HEK293 (cell line): ENCODE data around the gene TAPBP.

Experiments
- CTCF ChIA-PET: fragments of 350-600 bp; formaldehyde crosslinking; extraction: SDS; loops from one replicate; lab custom pipeline; 2021; ENCODE audit warnings: antibody characterized with exemption; lab: Yijun Ruan, JAX
- POLR2A ChIA-PET: fragments of 300-600 bp; formaldehyde crosslinking; extraction: SDS; loops from one replicate; lab custom pipeline; 2020; ENCODE audit warnings: antibody characterized with exemption, inconsistent platforms; lab: Yijun Ruan, JAX
- H3K27ac ChIP-seq: fragments of 200-500 bp; sonication (Bioruptor generic); 2 replicates; pipeline ENCODE4 v1.5.1; 2014; ENCODE audit warnings: low read depth, low read length, control low read depth, inconsistent platforms; ENCODE audit errors: extremely low read depth
- H3K36me3 ChIP-seq, 2 experiments: fragments of 200-500 bp in 1 of 2; sonication (Bioruptor generic) in 1 of 2; 1 replicate in 1 of 2; 2 replicates in 1 of 2; pipeline ENCODE4 v1.5.1; 2014 to 2017; ENCODE audit warnings: inconsistent platforms in 2 of 2, low read length in 2 of 2; ENCODE audit not compliant: control insufficient read depth in 2 of 2, insufficient read depth in 1 of 2
- H3K4me1 ChIP-seq: fragments of 200-500 bp; sonication (Bioruptor generic); 2 replicates; pipeline ENCODE4 v1.5.1; 2014; ENCODE audit warnings: mild to moderate bottlenecking, low read length, inconsistent platforms; ENCODE audit not compliant: control insufficient read depth, insufficient read depth
- H3K4me3 ChIP-seq: 2 replicates; pipeline ENCODE4 v1.5.1; 2011; ENCODE audit warnings: low read depth, mild to moderate bottlenecking, control low read depth, low read length, moderate library complexity
- H3K9me3 ChIP-seq: fragments of 200-500 bp; sonication (Bioruptor generic); 2 replicates; pipeline ENCODE4 v1.5.1; 2014; ENCODE audit warnings: low read depth, low read length, inconsistent platforms; ENCODE audit not compliant: control insufficient read depth, insufficient read depth
- GLI4 ChIP-seq: fragments of 450-650 bp; formaldehyde crosslinking; IDR thresholded peaks from 2 replicates; pipeline ENCODE4 v1.5.1; 2016; ENCODE audit warnings: missing biosample characterization, missing genetic modification characterization
- GLIS2 ChIP-seq: fragments of 450-650 bp; formaldehyde crosslinking; IDR thresholded peaks from 2 replicates; pipeline ENCODE4 v1.5.1; 2016; ENCODE audit warnings: missing biosample characterization, missing genetic modification characterization
- RBAK ChIP-seq: fragments of 450-650 bp; formaldehyde crosslinking; IDR thresholded peaks from 2 replicates; pipeline ENCODE4 v1.5.1; 2016; ENCODE audit warnings: missing biosample characterization, missing genetic modification characterization
- SCRT2 ChIP-seq: fragments of 450-650 bp; formaldehyde crosslinking; IDR thresholded peaks from 2 replicates; pipeline ENCODE4 v1.5.1; 2016; ENCODE audit warnings: missing biosample characterization, missing genetic modification characterization
- SP3 ChIP-seq: fragments of 450-650 bp; formaldehyde crosslinking; IDR thresholded peaks from 2 replicates; pipeline ENCODE4 v1.5.1; 2016; ENCODE audit warnings: missing biosample characterization, missing genetic modification characterization
- ZBTB17 ChIP-seq: fragments of 450-650 bp; formaldehyde crosslinking; IDR thresholded peaks from 2 replicates; pipeline ENCODE4 v1.5.1; 2016; ENCODE audit warnings: missing biosample characterization, missing genetic modification characterization
- ZBTB48 ChIP-seq: fragments of 450-650 bp; formaldehyde crosslinking; IDR thresholded peaks from 2 replicates; pipeline ENCODE4 v1.5.1; 2016; ENCODE audit warnings: missing biosample characterization, missing genetic modification characterization
- ZFP37 ChIP-seq: fragments of 450-650 bp; formaldehyde crosslinking; IDR thresholded peaks from 2 replicates; pipeline ENCODE4 v1.5.1; 2016; ENCODE audit warnings: missing biosample characterization, missing genetic modification characterization
- ZIC2 ChIP-seq: fragments of 450-650 bp; formaldehyde crosslinking; IDR thresholded peaks from 2 replicates; pipeline ENCODE4 v1.5.1; 2016; ENCODE audit warnings: missing biosample characterization, missing genetic modification characterization
- ZNF112 ChIP-seq: fragments of 450-650 bp; formaldehyde crosslinking; IDR thresholded peaks from 2 replicates; pipeline ENCODE4 v1.5.0; 2017; ENCODE audit warnings: missing biosample characterization, missing genetic modification characterization
- ZNF114 ChIP-seq: fragments of 450-650 bp; formaldehyde crosslinking; IDR thresholded peaks from 2 replicates; pipeline ENCODE4 v1.5.0; 2017; ENCODE audit warnings: missing biosample characterization, missing genetic modification characterization
- ZNF169 ChIP-seq: fragments of 450-650 bp; formaldehyde crosslinking; IDR thresholded peaks from 2 replicates; pipeline ENCODE4 v1.5.1; 2016; ENCODE audit warnings: missing biosample characterization, missing genetic modification characterization
- ZNF184 ChIP-seq: fragments of 450-650 bp; IDR thresholded peaks from 2 replicates; pipeline ENCODE4 v1.5.1; 2018; ENCODE audit warnings: missing biosample characterization, mild to moderate bottlenecking, missing genetic modification characterization
- ZNF239 ChIP-seq: fragments of 450-650 bp; formaldehyde crosslinking; IDR thresholded peaks from 2 replicates; pipeline ENCODE4 v1.5.1; 2016; ENCODE audit warnings: missing biosample characterization, missing genetic modification characterization
- ZNF391 ChIP-seq: fragments of 450-650 bp; formaldehyde crosslinking; IDR thresholded peaks from 2 replicates; pipeline ENCODE4 v1.5.1; 2016; ENCODE audit warnings: low read depth, missing biosample characterization, missing genetic modification characterization, borderline replicate concordance
- ZNF600 ChIP-seq: fragments of 450-650 bp; formaldehyde crosslinking; IDR thresholded peaks from 2 replicates; pipeline ENCODE4 v1.5.1; 2016; ENCODE audit warnings: missing biosample characterization, missing genetic modification characterization
- ZNF624 ChIP-seq: fragments of 450-650 bp; formaldehyde crosslinking; IDR thresholded peaks from 2 replicates; pipeline ENCODE4 v1.5.1; 2017; ENCODE audit warnings: missing biosample characterization, missing genetic modification characterization
- ZNF701 ChIP-seq: fragments of 450-650 bp; formaldehyde crosslinking; IDR thresholded peaks from 2 replicates; pipeline ENCODE4 v1.5.1; 2016; ENCODE audit warnings: missing biosample characterization, missing genetic modification characterization
- ZNF785 ChIP-seq: fragments of 450-650 bp; formaldehyde crosslinking; IDR thresholded peaks from 2 replicates; pipeline ENCODE4 v1.5.1; 2016; ENCODE audit warnings: missing biosample characterization, missing genetic modification characterization
- ZNF830 ChIP-seq: fragments of 450-650 bp; IDR thresholded peaks from 2 replicates; pipeline ENCODE4 v1.5.0; 2018; ENCODE audit warnings: missing biosample characterization, missing genetic modification characterization, low read depth, mild to moderate bottlenecking, moderate library complexity
- TF ChIP-seq, protein P1 (sequence below): fragments of 450-650 bp; formaldehyde crosslinking; IDR thresholded peaks from 2 replicates; pipeline ENCODE4 v1.5.1; 2016; ENCODE audit warnings: missing biosample characterization, missing genetic modification characterization

Gene TAPBP

DNA sequence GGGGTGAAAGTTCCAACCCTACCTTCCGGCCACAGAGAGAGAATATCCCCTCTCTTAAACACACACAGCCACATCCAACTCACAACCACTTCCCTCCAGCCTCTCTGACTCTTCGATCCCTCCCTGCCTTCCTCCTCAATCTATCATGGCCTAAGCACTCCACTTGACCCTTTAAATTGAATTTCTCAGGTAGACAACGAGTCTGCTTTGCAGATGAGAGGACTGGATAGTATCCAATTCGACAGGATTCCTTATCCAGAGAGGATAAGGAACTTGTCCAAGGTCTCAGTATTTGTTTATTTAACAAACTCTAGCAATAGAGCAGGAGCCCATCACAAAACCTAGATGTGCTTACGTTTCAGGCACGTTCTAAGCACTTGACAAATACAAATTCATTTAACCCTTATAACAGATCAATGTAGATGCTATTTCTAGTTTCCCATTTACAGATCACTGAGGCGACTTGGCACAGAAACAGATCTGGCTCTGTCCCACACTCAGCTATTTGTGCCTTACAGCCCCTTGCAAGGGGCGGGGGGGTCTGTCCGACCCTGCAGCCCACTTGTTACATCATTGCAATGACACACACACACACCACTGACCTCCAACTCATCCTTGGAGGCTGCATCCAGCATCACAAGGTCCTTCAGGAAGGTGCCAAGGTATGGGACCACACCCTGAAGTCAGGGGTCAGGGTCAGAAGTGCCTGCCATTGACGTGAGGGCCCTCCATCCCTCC lies 19.6 kb downstream of the TAPBP start:
- ChIA-PET POLR2A (interaction anchor here (2.1 kb wide), 1 partner anchor 13 kb away, joined by 7 read pairs; no protein-coding TSS in a partner anchor), CTCF (interaction anchor here (1.1 kb wide), 1 partner anchor 18 kb away, joined by 4 read pairs; no protein-coding TSS in a partner anchor)
- Histone ChIP-seq H3K9me3 (no peaks in the 10 kb centered on the region), H3K36me3 (peaks cover 0 to 60% of the 10 kb centered on the region in 2 experiments; a peak in 2 of 3 replicates), H3K4me3 (no peak overlapping the region), H3K4me1 (peaks cover 5% of the 10 kb centered on the region; the same call in 1 of the 2 replicates), H3K27ac (no peak overlapping the region)
- TF ChIP-seq ZIC2 (tag by site-specific recombination) (no peak), ZBTB17 (tag by site-specific recombination) (0 out of 2 replicates have a peak, but pooled peaks have one; percentile 11), ZNF114 (tag by site-specific recombination) (no peak), SCRT2 (peak; percentile 62; the same call in 1 of the 2 replicates)

DNA sequence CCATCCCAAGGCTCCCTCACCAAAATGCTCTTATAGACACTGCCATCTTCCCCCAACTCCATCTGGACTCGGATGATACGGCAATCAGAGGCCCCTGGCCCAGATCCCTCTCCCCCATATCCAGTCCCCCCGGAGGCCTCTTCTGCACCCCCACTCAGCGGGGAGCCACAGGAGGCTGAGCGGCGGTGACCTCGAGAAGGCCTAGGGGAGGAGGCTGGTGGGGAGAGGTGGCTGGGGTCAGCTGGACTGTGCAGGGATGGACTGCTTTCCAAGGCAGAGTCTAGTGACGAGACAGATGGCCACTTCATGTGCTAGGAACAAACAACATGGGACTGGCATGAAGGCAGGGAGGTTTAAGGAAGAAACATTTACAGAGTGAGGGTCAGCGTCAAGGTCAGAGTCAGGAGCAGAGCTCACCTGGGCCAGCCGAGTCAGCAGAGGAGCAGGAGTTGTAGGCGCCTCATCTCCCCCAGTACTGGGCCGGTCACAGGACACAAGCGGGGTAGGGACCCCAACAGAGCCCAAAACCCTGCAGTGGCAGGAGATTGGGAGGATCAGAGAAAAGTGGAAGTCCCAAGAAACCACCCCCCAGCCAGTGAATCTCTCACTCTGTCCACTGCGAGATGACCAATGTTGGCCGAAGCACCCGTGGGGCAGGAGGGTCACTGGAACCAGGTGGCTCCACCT lies 20.7 kb downstream of the TAPBP start:
- TF ChIP-seq ZNF624 (tag by site-specific recombination) = no peak
- TF ChIP-seq, protein P1, sequence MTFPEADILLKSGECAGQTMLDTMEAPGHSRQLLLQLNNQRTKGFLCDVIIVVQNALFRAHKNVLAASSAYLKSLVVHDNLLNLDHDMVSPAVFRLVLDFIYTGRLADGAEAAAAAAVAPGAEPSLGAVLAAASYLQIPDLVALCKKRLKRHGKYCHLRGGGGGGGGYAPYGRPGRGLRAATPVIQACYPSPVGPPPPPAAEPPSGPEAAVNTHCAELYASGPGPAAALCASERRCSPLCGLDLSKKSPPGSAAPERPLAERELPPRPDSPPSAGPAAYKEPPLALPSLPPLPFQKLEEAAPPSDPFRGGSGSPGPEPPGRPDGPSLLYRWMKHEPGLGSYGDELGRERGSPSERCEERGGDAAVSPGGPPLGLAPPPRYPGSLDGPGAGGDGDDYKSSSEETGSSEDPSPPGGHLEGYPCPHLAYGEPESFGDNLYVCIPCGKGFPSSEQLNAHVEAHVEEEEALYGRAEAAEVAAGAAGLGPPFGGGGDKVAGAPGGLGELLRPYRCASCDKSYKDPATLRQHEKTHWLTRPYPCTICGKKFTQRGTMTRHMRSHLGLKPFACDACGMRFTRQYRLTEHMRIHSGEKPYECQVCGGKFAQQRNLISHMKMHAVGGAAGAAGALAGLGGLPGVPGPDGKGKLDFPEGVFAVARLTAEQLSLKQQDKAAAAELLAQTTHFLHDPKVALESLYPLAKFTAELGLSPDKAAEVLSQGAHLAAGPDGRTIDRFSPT (tag by site-specific recombination) = no peak
- no peak for TF ChIP-seq ZNF169 (tag by site-specific recombination)
- TF ChIP-seq ZNF701 (tag by site-specific recombination) = no peak
- no peak for TF ChIP-seq ZIC2 (tag by site-specific recombination)
- no peak for TF ChIP-seq ZNF391 (tag by site-specific recombination)
- no peak for TF ChIP-seq ZNF830 (tag by site-specific recombination)
- no peak for TF ChIP-seq ZNF114 (tag by site-specific recombination)
- no peak for TF ChIP-seq ZNF239 (tag by site-specific recombination)
- TF ChIP-seq ZFP37 (tag by site-specific recombination) = no peak
- no peak for TF ChIP-seq ZBTB48 (tag by site-specific recombination)
- TF ChIP-seq RBAK = no peak
- TF ChIP-seq ZNF785 (tag by site-specific recombination) = no peak
- no peak for TF ChIP-seq GLI4
- no peak for TF ChIP-seq ZNF184 (tag by site-specific recombination)
- TF ChIP-seq SP3 = no peak
- Histone ChIP-seq H3K9me3 (no peaks in the 10 kb centered on the region), H3K27ac (no peak overlapping the region; the same call in 1 of the 2 replicates), H3K4me1 (peaks cover 9% of the 10 kb centered on the region; the same call in 1 of the 2 replicates), H3K36me3 (peaks cover 0 to 62% of the 10 kb centered on the region in 2 experiments; a peak in 2 of 3 replicates), H3K4me3 (no peak overlapping the region)
- POLR2A ChIA-PET = interaction anchor here (5.3 to 7.5 kb wide), 2 partner anchors 15 to 21 kb away, joined by 58 to 92 read pairs; partner anchors contain the start of genes B3GALT4, RPS18 and VPS52
- CTCF ChIA-PET = interaction anchor here (1.0 kb wide), 1 partner anchor 44 kb away, joined by 3 read pairs; no protein-coding TSS in a partner anchor

DNA sequence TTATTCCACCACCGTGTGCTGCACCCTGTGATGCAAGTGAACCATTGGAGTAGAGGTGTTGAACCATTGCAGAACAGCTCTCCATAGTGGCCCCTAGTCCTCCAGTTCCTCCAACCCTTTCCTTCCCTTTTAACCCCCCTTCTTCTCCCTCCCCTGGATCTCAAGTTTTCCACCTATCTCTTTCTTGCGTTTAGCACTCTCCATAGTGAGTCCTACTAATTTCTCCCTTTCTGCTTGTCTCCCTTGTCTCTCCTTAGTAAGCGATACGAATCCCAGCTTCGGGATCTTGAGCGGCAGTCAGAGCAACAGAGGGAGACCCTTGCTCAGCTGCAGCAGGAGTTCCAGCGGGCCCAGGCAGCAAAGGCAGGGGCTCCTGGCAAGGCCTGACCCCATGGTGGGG lies 23.4 kb downstream of the TAPBP start:
- TF ChIP-seq ZNF112 (tag by site-specific recombination) (no peak), ZNF600 (tag by site-specific recombination) (peak; percentile 64; the same call in 1 of the 2 replicates), GLIS2 (tag by site-specific recombination) (no peak)
- no peak overlapping the region; the same call in 1 of the 2 replicates for H3K27ac ChIP-seq
- POLR2A ChIA-PET = interaction anchor here (1.9 to 7.5 kb wide), 6 partner anchors 8 to 41 kb away, joined by 8 to 92 read pairs (median 36); partner anchors contain the start of genes B3GALT4, RGL2, RPS18 and VPS52
- H3K9me3 ChIP-seq = no peaks in the 10 kb centered on the region
- CTCF ChIA-PET = interaction anchor here (0.6 to 3.6 kb wide), 5 partner anchors 9 to 136 kb away, joined by 3 to 33 read pairs (median 4); partner anchors contain the start of genes B3GALT4 and RGL2
- no peak overlapping the region; the same call in 1 of the 2 replicates for H3K4me3 ChIP-seq
- H3K36me3 ChIP-seq = peaks cover 4 to 70% of the 10 kb centered on the region in 2 experiments
- peaks cover 11% of the 10 kb centered on the region; the same call in 1 of the 2 replicates for H3K4me1 ChIP-seq
